Measurements from ENCODE around the gene PPP1R12A. TPM values are rescaled to one million over a fixed set of nuclear protein-coding genes. Genes with fewer than 3 reads are reported as not detected.

The PPP1R12A gene
- total RNA-seq, 2 donors from 2014 or later, result 68.7 to 86.9 TPM

DNA sequence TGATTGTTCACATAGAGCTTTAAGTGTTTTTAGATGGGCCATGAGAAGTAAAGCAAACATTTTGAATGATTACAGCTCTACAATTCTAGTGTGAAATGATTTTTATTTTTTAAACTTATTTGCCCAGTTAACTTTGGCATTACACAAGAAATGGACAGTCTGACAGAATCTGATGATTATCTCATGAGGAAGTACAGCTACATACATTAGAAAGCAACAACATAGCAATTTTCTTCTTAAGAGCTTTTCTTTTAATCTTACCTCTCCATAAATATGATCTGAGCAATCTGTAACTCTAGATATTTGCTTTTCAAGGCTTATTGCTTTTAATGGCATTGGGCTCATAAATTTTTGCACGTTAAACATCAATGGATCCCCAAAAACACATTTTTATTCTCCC lies 26.5 kb upstream of the PPP1R12A start:
- intact Hi-C loops (cut with DNase I), result no loop called here
- TF ChIP-seq, protein P1, sequence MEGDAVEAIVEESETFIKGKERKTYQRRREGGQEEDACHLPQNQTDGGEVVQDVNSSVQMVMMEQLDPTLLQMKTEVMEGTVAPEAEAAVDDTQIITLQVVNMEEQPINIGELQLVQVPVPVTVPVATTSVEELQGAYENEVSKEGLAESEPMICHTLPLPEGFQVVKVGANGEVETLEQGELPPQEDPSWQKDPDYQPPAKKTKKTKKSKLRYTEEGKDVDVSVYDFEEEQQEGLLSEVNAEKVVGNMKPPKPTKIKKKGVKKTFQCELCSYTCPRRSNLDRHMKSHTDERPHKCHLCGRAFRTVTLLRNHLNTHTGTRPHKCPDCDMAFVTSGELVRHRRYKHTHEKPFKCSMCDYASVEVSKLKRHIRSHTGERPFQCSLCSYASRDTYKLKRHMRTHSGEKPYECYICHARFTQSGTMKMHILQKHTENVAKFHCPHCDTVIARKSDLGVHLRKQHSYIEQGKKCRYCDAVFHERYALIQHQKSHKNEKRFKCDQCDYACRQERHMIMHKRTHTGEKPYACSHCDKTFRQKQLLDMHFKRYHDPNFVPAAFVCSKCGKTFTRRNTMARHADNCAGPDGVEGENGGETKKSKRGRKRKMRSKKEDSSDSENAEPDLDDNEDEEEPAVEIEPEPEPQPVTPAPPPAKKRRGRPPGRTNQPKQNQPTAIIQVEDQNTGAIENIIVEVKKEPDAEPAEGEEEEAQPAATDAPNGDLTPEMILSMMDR (IDR thresholded peaks at IDR 0.05), result no peak
- TF ChIP-seq POLR2A (IDR thresholded peaks at IDR 0.05) (no peak), POLR2AphosphoS5 (IDR thresholded peaks at IDR 0.05) (no peak)
- Histone ChIP-seq H3K36me3 (no peaks in the 10 kb centered on the region), H3K9me3 (no peaks in the 10 kb centered on the region), H3K27me3 (replicated peaks; ENCODE audit: insufficient read depth) (no peaks in the 10 kb centered on the region), H3K27ac (no peak overlapping the region), H3K4me3 (no peak overlapping the region), H3K4me1 (replicated peaks) (no peaks in the 10 kb centered on the region)
- 38% methylated on average over 1 of the region's 1 CpG for WGBS
- no peak for DNase-seq (ENCODE audit: low spot score)

DNA sequence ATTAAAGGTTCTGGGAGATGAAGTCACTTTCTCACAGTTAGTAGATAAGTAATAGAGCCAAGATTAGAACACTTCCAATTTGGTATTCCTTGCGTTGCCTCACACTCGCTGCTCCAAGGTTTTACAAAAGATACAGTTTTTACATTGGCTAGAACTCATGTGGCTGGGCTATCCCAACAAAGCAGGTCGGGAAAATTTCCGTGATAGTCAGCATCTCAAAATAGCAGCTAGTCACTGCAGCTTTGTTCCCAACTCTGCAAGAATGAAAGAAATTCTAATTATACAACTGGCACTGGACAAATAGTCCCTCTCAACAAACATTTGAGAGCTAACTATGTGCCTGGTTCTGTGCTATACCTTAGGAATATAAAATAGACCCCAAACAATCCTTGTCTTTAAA lies 24.6 kb upstream of the PPP1R12A start:
- Histone ChIP-seq H3K4me1 (replicated peaks) (no peaks in the 10 kb centered on the region), H3K27me3 (replicated peaks; ENCODE audit: insufficient read depth) (no peaks in the 10 kb centered on the region), H3K27ac (no peak overlapping the region), H3K36me3 (no peaks in the 10 kb centered on the region), H3K4me3 (no peak overlapping the region), H3K9me3 (no peaks in the 10 kb centered on the region)
- no peak for DNase-seq (ENCODE audit: low spot score)
- TF ChIP-seq POLR2A (IDR thresholded peaks at IDR 0.05) (no peak), POLR2AphosphoS5 (IDR thresholded peaks at IDR 0.05) (no peak)
- TF ChIP-seq, protein P1 (IDR thresholded peaks at IDR 0.05), result no peak
- 81% methylated on average over 4 of the region's 4 CpGs for WGBS
- intact Hi-C loops (cut with DNase I), result no loop called here

DNA sequence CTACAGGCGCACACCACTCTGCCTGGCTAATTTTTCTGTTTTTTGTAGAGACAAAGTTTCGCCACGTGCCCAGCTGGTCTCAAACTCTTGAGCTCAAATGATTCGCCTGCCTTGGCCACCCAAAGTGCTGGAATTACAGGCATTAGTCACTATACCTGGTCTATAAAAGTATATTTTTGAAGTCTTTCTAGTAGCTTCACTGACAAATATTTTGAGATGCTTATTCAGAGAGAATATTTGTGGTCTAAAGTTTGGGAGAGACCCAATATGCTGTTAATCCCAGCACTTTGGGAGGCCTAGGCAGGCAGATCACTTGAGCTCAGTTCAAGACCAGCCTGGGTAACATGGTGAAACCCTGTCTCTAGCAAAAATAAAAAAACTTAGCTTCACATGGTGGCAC lies 22.0 kb upstream of the PPP1R12A start:
- no peaks in the 10 kb centered on the region for H3K9me3 ChIP-seq
- no peak overlapping the region for H3K27ac ChIP-seq
- no peaks in the 10 kb centered on the region for H3K36me3 ChIP-seq
- H3K4me1 ChIP-seq (replicated peaks), result no peaks in the 10 kb centered on the region
- no peak overlapping the region for H3K4me3 ChIP-seq
- intact Hi-C loops (cut with DNase I), result no loop called here
- DNase-seq (ENCODE audit: low spot score), result no peak
- WGBS, result 93% methylated on average over 4 of the region's 4 CpGs
- H3K27me3 ChIP-seq (replicated peaks; ENCODE audit: insufficient read depth), result no peaks in the 10 kb centered on the region
- no peak for TF ChIP-seq POLR2A (IDR thresholded peaks at IDR 0.05)
- TF ChIP-seq, protein P1 (IDR thresholded peaks at IDR 0.05), result no peak
- no peak for TF ChIP-seq POLR2AphosphoS5 (IDR thresholded peaks at IDR 0.05)

DNA sequence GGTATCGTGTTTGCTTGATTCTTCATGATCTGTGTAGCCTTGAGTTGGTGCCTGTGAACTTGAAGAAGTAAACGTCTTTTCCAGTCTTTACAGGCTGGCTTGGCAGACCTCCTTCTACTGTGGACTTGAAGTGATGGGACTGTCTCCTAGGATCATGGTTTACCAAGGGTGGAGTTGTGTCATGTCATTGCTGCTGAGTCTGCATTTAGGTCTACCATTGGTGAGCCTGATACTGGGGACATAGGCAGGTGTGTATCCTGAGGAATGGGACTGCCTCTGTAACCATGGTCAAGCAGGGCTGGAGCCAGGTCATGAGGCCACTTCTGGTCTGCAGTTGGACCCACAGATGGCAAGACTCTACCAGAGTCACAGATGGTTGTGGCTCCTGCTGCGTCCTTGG lies 20.7 kb upstream of the PPP1R12A start:
- H3K36me3 ChIP-seq, result no peaks in the 10 kb centered on the region
- intact Hi-C loops (cut with DNase I), result no loop called here
- WGBS, result 90% methylated on average over 3 of the region's 3 CpGs
- no peak for DNase-seq (ENCODE audit: low spot score)
- no peaks in the 10 kb centered on the region for H3K4me1 ChIP-seq (replicated peaks)
- H3K4me3 ChIP-seq, result no peak overlapping the region
- TF ChIP-seq POLR2A (IDR thresholded peaks at IDR 0.05) (no peak), POLR2AphosphoS5 (IDR thresholded peaks at IDR 0.05) (no peak)
- TF ChIP-seq, protein P1 (IDR thresholded peaks at IDR 0.05), result no peak
- H3K9me3 ChIP-seq, result no peaks in the 10 kb centered on the region
- no peaks in the 10 kb centered on the region for H3K27me3 ChIP-seq (replicated peaks; ENCODE audit: insufficient read depth)
- no peak overlapping the region for H3K27ac ChIP-seq

DNA sequence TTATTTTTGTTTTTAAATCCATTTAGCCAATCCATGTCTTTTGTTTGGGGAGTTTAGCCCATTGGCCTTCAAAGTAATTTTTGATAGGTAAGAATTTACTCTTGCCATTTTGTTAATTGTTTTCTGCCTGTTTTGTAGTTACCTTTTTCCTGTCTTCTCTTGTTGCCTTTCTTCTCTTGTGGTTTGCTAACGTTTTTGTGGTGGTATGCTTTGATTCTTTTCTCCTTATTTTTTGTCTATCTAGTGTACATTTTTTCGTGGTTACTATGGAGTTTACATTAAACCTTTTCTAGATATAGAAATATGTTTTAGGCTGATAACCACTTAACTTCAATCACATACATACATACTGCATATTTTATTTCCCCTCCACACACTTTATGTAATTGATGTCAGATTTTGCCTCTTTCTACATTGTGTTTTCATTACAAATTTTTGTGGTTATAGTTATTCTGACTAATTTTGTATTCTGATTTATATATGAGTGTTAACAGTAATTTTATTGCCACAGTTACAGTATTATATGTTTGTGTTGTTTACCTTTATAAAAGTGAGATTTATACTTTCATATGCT lies 19.2 kb upstream of the PPP1R12A start:
- Histone ChIP-seq H3K4me3 (no peak overlapping the region), H3K36me3 (no peaks in the 10 kb centered on the region), H3K4me1 (replicated peaks) (no peaks in the 10 kb centered on the region), H3K27me3 (replicated peaks; ENCODE audit: insufficient read depth) (no peaks in the 10 kb centered on the region), H3K27ac (no peak overlapping the region), H3K9me3 (no peaks in the 10 kb centered on the region)
- 84% methylated on average over 2 of the region's 2 CpGs for WGBS
- TF ChIP-seq, protein P1 (IDR thresholded peaks at IDR 0.05), result no peak
- TF ChIP-seq POLR2AphosphoS5 (IDR thresholded peaks at IDR 0.05) (no peak), POLR2A (IDR thresholded peaks at IDR 0.05) (no peak)
- no peak for DNase-seq (ENCODE audit: low spot score)
- intact Hi-C loops (cut with DNase I), result no loop called here

Data from prostate gland (tissue), 2 donors.